ENCODE data around the gene SERPINE3.

DNA sequence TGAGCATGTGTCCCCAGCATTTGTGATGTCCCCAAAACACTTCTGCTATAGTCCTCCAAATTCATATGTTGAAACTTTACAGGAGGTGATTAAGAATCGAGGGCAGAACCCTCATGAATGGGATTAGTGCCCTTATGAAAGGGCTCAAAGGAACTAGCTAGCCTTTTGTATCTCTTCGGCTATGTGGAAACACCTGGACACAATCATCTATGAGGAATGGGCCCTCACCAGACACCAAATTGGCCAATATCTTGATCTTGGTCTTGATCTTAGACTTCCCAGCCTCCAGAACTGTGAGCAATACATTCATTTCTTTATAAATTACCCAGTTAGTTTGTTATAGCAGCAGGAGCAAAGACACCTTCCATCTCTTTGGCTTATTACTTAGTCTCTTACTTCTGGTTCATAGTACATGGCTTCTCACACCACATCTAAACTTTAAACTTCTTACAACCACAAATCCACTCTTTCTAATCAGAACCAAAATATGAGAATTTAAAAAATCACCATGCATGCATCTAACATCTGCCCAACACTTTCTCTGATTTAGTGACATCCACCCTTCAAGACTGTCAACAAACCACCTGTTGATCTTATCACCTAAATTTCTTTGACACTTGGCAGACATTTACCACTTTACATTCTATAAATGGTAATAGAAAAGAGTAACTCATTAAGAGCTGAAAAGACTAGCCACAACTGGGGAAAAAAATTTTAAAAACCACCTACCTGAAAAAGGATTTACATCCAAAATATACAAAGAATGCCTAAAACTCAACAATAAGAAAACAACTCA lies 6.7 kb upstream of the SERPINE3 start:
- TF ChIP-seq, protein P1, sequence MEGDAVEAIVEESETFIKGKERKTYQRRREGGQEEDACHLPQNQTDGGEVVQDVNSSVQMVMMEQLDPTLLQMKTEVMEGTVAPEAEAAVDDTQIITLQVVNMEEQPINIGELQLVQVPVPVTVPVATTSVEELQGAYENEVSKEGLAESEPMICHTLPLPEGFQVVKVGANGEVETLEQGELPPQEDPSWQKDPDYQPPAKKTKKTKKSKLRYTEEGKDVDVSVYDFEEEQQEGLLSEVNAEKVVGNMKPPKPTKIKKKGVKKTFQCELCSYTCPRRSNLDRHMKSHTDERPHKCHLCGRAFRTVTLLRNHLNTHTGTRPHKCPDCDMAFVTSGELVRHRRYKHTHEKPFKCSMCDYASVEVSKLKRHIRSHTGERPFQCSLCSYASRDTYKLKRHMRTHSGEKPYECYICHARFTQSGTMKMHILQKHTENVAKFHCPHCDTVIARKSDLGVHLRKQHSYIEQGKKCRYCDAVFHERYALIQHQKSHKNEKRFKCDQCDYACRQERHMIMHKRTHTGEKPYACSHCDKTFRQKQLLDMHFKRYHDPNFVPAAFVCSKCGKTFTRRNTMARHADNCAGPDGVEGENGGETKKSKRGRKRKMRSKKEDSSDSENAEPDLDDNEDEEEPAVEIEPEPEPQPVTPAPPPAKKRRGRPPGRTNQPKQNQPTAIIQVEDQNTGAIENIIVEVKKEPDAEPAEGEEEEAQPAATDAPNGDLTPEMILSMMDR (IDR thresholded peaks at IDR 0.05): no peak
- TF ChIP-seq POLR2A (IDR thresholded peaks at IDR 0.05) (no peak), POLR2AphosphoS5 (IDR thresholded peaks at IDR 0.05) (no peak), EP300 (IDR thresholded peaks at IDR 0.05) (no peak)
